WTC11 (cell line): ENCODE measurements around the gene FGFR2.

Experiments
- CTCF ChIP-seq: fragments of 200-600 bp; IDR thresholded peaks from 2 replicates; pipeline ENCODE4 v1.8.0; 2022; ENCODE audit warnings: antibody characterized with exemption
- NR3C1 ChIP-seq: sonication (generic); formaldehyde crosslinking; conservative IDR thresholded peaks from 2 replicates; pipeline ENCODE4 v1.8.1; 2023; ENCODE audit warnings: low read depth, mild to moderate bottlenecking, missing genetic modification reagents
- TEAD4 ChIP-seq: sonication (generic); formaldehyde crosslinking; IDR thresholded peaks from 2 replicates; pipeline ENCODE4 v1.8.0; 2022; ENCODE audit warnings: mild to moderate bottlenecking, missing genetic modification reagents
- ZBTB43 ChIP-seq: sonication (generic); formaldehyde crosslinking; IDR thresholded peaks from 2 replicates; pipeline ENCODE4 v1.8.1; 2023; ENCODE audit warnings: mild to moderate bottlenecking, missing genetic modification reagents
- ZNF512 ChIP-seq: sonication (generic); formaldehyde crosslinking; IDR thresholded peaks from 2 replicates; pipeline ENCODE4 v1.8.1; 2022; ENCODE audit warnings: missing genetic modification reagents, borderline replicate concordance

- TF ChIP-seq CTCF (no peak), TEAD4 (CRISPR knock-in tag) (no peak), ZNF512 (CRISPR knock-in tag) (no peak), ZBTB43 (CRISPR knock-in tag) (no peak), NR3C1 (CRISPR knock-in tag) (no peak)
Measured at GRCh38 chr10:121500701-121501332, 97.4 kb downstream of the FGFR2 start.
